CD4-positive, alpha-beta T cell treated with Interleukin-6 at 100 ng/mL for 8 hours (primary cell): ENCODE data around the gene MRPL40.
"Not testable (repeated sequence)": the region's sequence is repeated elsewhere in the genome, so short reads cannot be mapped to it uniquely, and the experiment has no call there.

Experiments used
- DNase-seq: peaks from one replicate; pipeline ENCODE4 v3.0.0-alpha.2; 2020; ENCODE audit warnings: mixed read lengths, low spot score

The MRPL40 gene

DNA sequence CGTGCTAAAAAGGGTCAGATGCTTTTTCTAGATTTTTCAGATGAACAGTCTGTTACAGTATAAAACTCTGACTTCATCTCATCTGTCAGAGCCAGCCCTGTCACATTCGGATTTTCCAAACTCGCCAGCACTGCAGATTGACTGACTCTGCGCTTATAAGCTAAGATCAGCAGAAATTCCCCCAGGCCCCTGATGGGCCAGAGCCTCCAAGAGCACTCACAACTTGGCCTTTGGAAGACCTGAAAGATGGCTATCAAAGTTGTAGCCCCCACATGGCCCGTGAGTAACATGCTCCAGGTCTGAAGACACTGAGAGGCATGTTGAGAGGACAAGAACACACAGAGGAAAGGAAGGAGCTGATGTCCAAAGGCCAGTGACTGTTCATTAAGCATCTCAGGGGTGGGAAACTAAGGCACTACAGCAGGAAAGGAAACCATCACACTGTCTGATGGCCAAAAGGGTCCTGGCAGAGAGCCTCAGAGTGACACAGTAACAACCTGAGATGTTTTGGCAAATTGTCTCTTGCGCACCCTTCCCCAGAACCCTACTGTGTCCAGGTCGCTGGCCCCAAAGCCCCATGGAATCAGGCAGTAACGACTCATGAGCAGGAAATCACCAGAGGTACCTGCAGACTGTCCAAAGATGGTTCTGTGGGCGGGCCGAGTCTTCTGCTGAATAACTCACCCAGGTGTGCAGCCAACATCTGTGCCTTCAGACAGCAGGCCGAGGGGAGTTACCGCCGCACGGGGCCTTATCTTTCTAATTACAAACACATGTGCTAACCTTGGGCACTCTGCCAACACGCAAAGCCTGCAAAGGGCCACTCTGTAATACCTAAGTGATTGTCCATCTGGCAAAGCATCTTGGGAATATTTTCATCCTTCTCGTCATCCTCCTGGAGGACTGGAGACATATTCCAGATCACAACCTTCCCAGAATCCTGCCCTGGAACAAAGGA is 24.4 kb upstream of the MRPL40 start:
- DNase-seq = no peak

DNA sequence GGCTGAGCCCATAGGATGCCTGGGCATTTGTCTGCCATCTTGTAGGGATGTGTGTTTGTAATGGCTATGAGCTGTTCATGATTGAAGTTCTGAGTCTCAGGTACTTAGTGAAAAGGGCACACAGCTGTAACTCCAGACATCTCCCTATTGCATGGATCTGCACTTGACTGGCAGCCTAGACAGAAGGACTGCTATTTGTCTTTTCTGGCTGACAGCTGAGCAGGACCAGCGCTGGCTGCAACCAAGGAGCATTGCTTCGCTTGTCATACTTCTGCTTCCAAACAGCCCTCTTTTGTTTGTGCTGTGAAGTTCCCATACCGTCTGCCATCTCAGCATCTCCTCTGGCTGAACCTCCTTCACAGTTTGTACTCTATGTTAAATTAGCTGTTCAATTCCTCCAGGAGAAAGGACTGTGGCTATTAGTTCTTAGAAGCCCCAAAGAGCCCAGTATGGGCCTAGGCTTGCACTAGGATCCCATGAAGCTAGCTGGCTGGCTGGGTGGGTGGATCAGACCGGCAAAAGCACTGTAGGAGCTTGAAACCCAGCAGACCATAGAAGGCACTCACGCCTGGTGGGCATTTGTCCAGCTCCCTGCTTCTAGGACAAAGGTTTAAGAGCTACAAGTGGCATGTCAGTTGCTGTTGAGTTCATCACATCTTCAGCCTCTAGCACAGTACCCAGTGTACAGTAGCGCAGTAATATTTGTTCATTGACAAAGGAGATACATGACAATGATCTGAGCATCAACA is 21.2 kb upstream of the MRPL40 start:
- DNase-seq = no peak

DNA sequence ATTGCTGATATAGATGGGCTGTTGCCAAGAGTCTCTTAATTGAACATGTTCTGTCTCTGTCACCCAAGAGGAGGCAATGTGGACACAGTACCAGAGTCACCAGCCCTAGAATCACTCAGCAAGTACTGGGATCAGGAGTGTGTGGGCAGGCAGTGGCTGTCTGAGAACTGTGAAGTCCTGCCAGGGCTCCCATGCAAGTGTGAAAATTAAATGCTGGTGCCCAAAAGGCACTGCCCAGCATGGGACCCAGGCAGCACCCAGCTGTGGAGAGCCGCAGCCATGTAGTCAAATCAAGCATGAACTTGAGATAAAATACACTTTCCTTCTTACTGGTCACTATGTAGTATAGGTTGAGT is 20.7 kb upstream of the MRPL40 start:
- no peak for DNase-seq

DNA sequence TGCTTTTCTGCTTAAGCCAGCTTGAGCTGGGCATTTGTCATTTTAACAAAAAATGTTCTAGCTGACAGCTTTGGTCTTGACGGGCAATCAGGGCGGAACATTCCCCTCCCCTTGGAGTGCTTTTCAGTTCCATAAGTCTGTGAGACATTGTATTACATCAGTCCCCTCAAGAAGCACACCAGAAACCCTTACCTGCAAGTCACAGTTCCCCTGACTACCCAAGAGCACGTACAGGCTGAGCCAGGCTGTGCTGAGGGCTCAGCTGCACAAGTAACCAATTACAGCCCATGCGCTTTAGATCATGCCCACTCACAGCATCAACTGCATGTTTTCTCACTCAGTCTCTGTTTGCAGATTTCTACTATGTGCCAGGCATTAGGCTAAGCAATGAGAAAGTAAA is 19.9 kb upstream of the MRPL40 start:
- no peak for DNase-seq

DNA sequence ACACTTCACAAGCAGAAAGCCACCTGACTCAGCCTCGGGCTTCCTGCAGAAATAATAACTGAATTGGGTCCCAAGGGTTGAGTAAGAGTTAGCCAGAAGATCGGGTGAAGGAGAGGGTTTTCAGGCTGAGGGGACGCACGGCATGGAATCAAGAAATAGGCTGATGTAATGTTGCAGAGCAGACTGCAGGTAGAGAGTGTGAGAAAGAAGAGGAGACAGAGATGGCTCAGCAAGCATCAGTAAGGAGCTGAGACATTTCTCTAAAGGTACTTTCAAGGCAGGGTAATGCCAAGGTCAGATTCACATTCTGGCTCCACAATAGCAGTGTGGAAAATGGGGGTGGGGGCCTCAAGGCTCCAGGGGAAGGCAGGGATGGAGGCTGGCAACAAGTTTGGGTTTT is 19.4 kb upstream of the MRPL40 start:
- no peak for DNase-seq

DNA sequence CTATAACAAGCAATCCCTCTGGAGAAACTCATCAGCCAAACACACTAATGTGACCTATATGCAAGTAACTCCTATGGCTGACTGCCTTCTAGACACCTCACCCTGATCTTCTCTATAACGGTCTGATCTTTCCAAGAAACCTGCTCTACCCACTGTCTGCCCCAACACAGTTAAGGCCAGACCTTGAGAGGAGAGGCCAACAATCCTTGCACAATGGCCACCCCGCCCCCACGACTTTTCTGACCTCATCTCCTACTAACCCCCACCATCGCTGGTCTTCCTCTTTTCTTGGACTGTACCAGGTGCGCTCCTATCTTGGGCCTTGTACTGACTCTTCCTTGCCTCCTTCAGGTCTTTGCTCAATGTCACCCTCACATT is 13.3 kb upstream of the MRPL40 start:
- no peak for DNase-seq

DNA sequence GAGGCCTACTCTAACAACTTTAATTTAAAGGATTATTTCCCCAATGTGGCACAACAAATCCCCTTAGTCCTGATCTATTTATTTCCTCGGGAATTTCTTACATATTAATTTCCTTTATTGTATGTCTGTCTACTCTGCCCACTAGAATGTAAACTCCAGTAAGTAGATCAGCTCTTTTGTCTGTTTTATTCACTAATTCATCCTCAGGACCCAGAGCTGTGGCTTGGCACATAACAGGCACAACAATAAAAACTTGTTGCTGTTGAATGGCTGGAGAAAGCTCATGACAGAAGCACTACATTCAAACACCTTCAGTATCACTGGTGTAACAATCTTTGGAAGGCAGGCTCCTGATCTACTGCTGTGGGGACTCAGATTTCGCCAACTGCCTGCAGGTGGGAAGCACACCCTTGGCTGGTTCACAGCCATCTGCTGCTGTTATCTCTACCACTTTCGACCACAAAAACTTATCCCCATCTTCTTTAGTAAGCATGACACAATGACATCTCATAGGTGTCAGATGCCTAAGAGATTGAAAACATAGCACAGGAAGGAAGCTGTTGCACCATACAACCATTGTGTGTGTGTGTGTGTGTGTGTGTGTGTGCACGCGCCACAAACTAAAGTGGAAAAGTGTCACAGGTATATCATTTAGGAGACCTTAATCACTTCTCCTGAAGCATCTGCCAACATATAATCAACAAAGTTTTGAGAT is 12.7 kb upstream of the MRPL40 start:
- DNase-seq = peak; percentile 47

DNA sequence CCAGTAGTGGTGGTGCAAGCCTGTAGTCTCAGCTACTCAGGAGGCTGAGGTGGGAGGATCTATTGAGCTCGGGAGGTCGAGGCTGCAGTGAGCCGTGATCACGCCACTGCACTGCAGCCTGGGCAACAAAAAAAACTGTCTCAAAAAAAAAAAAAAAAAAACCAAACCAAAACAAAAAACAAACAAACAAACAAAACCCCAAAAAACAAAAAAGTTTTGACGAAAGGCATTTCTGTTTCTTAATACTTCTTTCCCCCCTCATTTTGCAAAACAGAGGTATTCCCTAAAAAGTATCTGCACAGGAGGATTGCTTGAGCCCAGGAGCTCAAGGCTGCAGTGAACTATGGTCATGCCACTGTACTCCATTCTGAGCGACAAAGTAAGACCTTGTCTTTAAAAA is 12.0 kb upstream of the MRPL40 start:
- no peak for DNase-seq

DNA sequence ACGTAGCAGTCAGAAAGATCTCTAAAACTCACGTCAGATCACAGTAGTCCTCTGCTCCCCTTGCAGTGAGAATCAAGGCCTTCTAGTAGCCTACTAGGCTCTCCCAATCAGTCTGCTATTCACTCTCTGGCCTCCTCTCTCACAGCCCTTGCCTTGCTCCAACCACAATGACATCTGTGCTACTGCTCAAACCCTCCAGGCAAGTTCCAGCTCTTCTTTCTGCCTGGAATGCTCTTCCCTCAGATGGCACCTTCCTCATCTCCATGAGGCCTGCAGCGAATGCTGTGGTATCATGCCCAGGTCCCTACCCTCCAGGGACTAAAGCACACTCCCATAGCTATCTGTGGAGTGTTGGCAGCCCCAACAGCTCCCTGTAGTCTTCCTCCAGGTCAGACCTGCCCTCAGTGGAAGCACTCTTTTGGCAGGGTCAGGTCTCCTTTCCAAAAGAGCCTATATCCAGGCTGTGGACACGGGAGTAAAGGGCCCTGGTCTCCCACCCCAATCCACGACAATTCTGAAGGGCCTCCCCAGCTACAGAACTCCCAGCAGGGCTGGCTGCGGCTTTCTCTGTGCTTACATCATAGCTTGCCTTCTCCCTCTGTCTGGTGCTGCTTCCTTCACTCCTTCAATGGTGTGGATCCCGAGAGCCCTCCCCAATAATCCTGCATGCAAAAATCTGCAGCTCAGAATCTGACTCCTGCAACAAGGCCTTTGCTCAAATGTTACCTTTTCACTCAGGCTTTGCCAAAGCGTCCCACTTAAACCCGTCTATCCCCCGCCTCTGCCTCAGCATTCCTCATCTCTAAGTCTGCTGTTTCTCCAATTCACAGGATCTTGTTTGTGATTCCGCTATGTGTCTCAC is 9.7 kb upstream of the MRPL40 start:
- no peak for DNase-seq

DNA sequence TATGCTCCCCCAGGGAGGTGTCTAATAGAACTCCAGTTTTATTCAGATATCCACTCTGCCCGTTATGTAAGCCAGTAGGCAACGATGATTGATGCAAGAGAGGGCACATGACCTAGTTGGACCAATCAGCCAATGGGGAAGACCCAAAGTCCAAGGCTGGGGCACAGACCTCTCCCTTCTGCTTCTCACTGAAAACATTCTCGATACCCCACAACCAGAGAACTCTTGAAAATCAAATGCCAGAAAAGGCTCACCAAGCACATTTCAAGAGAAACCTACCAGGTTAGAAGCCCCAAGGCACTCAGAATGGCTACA is 8.2 kb upstream of the MRPL40 start:
- DNase-seq = no peak

DNA sequence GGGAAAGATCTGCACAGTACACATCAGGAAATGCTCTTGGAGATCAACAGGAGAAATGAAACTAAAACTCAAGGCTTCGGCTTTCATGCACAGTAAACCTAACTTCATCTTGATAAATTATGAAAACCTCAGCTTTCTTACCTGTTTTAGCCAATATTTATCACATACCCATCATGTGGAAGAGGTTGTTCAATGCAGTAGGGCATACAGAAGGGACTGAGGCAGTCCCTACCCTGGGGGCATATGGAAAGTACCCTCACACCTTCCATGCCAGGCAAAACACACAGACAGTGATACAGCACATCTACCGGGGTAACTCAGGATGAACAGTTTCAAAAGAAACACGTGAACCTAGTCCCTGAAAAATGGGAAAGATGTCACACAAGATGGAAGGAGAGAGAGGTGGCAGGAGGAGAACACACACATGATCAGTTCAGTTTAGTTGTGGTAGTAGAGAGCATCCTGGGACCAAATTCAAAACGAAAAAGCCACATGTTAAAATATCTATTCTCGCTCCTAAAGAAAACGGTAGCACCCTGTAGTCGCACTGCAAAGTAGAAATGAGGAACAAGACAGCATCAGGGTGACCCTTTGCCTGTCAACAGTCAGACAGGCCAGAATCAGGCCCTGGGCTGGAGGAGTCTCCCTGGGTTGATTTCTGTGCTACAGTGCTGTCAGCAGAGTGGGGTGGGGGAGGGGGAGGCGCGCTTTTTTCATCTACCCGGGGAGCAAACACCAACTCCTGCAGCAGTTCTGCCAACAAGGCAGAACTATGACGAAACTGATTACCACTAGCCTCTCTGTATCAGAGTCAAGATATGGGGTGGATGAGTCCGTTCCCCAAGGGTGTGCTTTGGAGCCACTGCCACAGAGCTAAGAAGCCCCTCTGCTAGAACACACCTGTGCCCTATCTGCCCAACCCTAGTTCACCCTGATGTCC is 2.1 kb upstream of the MRPL40 start:
- DNase-seq = peak; percentile 12

DNA sequence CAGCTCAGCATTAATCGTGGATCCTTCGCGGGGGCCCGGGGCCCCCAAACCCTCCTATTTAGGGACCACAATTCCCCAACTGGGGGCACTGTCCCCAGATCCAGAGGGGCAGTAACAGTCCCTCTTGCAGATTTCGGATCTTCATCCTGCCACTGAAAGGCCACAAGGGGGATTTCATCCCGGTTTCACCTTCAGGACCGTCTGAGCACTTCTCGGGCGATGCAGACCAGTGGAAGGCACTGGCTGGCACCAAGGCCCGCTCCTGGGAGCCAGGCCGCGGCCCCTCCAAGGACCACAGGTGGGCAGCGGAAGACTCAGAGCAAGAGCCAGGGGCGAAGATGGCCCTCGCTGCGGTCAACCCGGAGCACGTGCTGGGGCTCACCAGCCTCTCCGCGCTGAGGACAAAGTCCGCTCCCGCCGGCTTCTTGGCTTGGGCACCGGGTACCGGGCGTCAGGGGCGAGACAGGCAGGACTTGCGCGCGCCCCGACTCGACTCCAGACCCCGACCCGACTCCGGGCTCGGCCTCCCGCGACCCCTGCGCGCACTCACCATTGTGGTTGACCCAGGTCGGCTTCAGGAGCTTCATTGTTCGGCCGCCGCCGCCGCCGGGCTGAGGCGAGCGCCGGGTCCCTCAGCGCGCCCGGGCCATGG is 1.3 kb upstream of the MRPL40 start:
- no peak for DNase-seq

DNA sequence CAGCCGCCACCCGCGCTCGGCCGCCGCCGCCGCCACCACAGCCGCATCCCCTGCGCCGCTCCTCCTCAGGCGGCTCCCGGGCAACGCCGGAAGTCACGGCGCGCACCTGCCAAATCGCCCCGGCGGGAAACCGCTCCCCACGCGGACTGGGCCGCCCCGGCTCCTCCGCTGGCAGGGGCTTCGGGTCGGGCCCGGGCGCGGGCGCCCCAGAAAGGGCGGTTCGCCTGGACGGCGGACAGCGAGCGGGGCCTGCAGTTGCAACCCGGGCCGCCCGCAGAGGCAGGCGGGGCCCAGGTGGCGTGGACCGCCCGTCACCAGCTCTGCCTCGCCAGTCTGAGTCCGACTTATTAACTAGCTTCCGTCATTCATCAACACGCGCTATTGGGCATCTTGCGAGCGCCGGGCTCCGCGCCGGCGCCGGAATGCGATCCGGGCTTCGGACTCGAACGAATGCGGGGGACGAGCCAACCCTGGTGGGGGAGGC is 654 bp upstream of the MRPL40 start, which contains the start of gene HIRA:
HIRA (minus strand) TSS at position 85 of the 484 bp plus-strand sequence. CDS start 257 bp downstream, outside the sequence.
- DNase-seq = peak; percentile 74

DNA sequence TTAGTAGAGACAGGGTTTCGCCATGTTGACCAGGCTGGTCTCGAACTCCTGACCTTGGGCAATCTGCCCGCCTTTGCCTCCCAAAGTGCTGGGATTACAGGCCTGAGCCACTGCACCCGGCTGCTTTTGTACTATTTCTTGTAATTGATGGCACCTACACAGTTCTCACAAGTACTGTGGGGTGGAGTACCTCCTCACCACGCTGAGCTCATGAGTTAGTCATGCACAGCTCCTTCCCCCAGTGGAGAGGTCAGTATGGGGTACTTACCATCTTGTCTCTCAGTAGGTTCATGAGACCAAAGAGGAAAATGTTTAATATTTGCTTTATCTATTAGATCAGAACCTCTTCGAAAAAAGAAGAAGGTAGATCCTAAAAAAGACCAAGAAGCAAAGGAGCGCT is 2.1 kb downstream of the MRPL40 start:
- no peak for DNase-seq

DNA sequence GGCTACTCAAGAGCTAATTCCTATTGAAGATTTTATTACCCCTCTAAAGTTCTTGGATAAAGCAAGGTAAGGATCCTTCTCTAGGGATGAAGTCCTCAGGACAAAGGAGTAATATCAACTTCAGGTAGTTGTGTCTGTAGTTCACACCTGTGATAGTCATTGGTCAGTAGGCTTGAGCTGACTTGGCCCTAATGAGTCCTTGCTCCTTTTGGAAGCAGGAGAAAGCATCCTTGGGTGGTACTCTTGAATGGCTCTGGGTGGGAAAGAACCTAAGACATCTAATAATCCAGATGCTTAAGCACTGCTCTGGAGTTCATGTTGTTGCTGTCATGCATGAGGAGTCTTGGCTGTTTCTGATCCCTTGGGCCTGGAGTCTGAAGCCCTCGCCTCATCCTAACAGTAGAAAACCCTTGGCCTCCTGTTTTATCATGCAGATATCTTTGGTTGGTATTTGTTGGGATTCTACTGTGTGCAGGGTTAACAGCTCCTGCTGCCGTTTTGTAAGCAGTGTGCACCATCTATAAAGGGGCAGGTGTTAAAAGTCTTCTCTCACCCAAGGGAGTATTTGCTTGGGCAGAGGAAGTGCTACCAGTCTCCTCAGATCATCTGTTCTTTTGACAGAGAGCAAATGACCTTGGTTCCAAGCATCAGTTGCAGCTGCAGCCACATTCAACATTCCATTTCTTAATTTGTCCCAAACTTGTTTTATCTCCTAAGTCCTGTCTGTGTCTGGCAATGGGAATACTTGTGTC is 2.7 kb downstream of the MRPL40 start:
- DNase-seq = no peak

DNA sequence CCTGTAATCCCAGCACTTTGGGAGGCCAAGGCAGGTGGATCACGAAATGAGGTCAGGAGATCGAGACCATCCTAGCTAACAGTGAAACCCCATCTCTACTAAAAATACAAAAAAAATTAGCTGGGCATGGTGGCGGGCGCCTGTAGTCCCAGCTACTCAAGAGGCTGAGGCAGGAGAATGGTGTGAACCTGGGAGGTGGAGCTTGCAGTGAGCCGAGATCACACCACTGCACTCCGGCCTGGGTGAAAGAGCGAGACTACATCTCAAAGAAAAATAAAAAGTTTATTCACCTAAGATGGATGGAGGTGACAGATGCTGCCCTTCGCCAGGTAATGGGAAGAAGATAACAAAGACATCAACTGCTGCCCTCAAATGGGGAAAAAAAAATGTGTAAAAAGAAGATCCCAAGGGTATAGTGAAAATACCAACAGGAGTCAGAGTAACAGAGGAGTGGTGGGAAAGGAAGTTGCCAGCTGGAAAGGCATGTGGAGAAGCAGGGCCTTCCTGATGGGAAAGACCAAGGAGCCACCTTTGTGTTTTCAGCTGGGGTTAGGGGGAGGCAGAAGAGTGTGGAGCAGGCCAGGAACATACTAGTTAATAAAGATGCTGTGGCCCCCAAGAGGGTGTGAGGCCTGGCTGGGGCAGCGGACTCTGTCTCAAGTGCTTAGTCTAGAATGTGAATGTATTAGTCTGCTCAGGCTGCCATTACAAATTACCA is 4.3 kb downstream of the MRPL40 start:
- DNase-seq = not testable (repeated sequence)

DNA sequence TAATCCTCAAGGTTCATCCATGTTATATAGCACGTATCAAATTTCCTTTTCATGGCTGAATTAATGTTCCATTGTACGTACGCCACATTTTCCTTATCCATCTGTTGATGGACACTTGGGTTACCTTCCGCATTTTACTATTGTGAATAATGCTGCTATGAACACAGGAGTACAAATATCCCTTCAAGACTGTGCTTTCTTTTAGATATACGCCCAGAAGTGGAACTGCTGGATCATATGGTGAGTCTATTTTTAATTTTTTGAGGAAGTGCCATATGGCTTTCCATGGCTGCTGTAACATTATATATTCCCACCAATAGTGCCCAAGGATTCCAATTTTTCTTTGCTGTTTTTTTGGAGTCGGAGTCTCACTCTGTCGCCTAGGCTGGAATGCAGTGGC is 6.0 kb downstream of the MRPL40 start:
- DNase-seq = no peak

DNA sequence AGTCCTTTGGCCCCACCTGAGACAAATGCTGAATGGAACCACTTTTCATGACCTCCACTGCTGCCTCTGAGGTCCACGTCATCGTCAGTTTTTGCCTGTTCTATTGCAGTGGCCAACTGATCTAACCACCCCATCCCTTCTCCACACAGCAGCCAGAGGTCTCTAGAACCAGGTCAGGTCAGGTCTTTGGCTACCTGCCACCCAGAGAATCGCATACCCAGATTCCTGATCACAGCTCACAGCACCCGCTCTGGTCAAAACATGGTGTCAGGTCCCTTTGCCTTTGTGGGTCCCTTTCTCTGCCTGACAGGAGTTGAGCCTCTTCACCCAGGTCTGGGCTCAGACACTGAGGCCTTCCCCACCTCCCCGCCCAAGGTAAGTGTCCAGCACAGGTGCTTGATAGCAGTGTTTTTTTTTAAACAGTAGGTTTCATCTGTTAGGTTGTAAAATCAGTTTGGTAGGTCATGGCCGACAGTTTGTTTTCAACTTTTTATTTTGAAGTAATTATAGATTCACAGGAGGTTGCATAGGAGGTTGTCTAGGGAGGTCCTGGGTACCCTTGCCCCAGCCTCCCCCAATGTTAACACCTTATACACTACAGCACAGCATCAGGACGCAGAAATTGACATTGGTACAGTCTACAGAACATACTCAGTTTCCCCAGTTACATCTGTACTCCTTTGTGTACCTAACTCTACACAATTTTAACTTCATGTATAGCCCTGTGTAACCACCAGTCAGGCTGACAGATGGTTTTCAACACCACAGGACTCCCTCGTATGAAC is 8.3 kb downstream of the MRPL40 start:
- no peak for DNase-seq
